GM12892 (cell line): ENCODE measurements around the gene AGR3.

Experiments used
- POLR2A ChIP-seq: IDR thresholded peaks from 2 replicates; pipeline ENCODE4 v1.6.1; 2011; ENCODE audit warnings: low read depth, low read length, control low read depth
- POLR2AphosphoS5 ChIP-seq: IDR thresholded peaks from 2 replicates; pipeline ENCODE4 v1.6.1; 2011; ENCODE audit warnings: low read depth, low read length, control low read depth

- TF ChIP-seq POLR2A (no peak), POLR2AphosphoS5 (no peak)
These were observed 22.3 kb upstream of the AGR3 start for GRCh38 chr7:16904076-16904475.
